Suprapubic skin (tissue), 4 donors: ENCODE measurements around the gene LPAR1. TPM values are rescaled to one million over a fixed set of nuclear protein-coding genes. Genes with fewer than 3 reads are reported as not detected.

Experiments
- DNase-seq, 2 donors: peaks; one replicate each; pipeline ENCODE4 v3.0.0-alpha.2; 2019; ENCODE audit warnings: low spot score in 2 of 2
- H3K27ac ChIP-seq: fragments of 200-600 bp; sonication (generic); one replicate; pipeline ENCODE4 v1.5.1; 2019
- H3K27me3 ChIP-seq: fragments of 200-600 bp; sonication (generic); one replicate; pipeline ENCODE4 v1.5.1; 2019
- H3K36me3 ChIP-seq: fragments of 200-600 bp; sonication (generic); one replicate; pipeline ENCODE4 v1.5.1; 2019
- H3K4me1 ChIP-seq: fragments of 200-600 bp; sonication (generic); one replicate; pipeline ENCODE4 v1.5.1; 2019
- H3K4me3 ChIP-seq: fragments of 200-600 bp; sonication (generic); one replicate; pipeline ENCODE4 v1.5.1; 2019; ENCODE audit warnings: mild to moderate bottlenecking
- H3K9me3 ChIP-seq: fragments of 200-600 bp; sonication (generic); one replicate; pipeline ENCODE4 v1.5.1; 2019
- EP300 ChIP-seq: sonication (generic); formaldehyde crosslinking; IDR thresholded peaks from one replicate; pipeline ENCODE4 v1.6.1; 2017; ENCODE audit warnings: antibody characterized with exemption
- POLR2A ChIP-seq, 2 donors: fragments of 450-650 bp; IDR thresholded peaks; one replicate each; pipeline ENCODE4 v1.6.1; 2017; ENCODE audit warnings: antibody characterized with exemption in 2 of 2, mild to moderate bottlenecking in 2 of 2, moderate library complexity in 2 of 2
- POLR2AphosphoS5 ChIP-seq, 3 donors: sonication (generic); formaldehyde crosslinking; IDR thresholded peaks; one replicate each; pipeline ENCODE4 v1.6.1; 2017; ENCODE audit warnings: antibody characterized with exemption in 3 of 3
- WGBS: methylation state at CpG from one replicate; pipeline ENCODE4 v1.1.5; 2018; 5-methylcytosine and 5-hydroxymethylcytosine counted together
- total RNA-seq, 4 donors: library from RNA; depleted of rRNA; stranded (reverse); fragments of >200 nt; gene quantifications; one replicate each; pipeline ENCODE4 v1.1.0, GENCODE V29; 2016
- TF ChIP-seq, protein P1 (sequence below), 2 donors: fragments of 200-600 bp in 1 of 2; fragments of 450-650 bp in 1 of 2; sonication (generic) in 1 of 2; IDR thresholded peaks; one replicate each; pipeline ENCODE4 v1.5.1; 2016 to 2019; ENCODE audit warnings: antibody characterized with exemption in 2 of 2, mild to moderate bottlenecking in 1 of 2, moderate library complexity in 1 of 2

The LPAR1 gene
- total RNA-seq, 4 donors from 2014 or later: 16.2 to 65.8 (median 23.5) TPM

DNA sequence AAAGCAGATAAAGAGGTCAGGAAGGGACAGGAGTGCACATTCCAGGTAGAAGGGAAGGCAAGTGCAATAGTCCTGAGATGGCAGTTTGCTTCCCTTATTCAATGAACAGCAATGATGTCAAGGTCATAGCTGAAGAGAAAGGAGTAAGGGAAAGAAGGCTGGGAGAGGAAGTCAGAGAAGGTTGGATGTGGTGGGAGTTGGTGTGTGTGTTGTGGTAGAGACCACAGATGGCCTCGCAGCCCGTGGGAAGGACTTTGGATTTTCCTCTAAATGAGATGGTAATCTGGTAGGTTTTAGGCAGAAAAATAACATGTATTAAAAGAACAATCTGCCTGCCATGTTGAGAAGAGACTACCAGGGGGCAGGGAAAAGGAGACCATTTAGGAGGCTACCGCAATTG lies 25.1 kb upstream of the LPAR1 start:
- Histone ChIP-seq H3K4me3 (no peak overlapping the region), H3K36me3 (no peaks in the 10 kb centered on the region), H3K4me1 (no peaks in the 10 kb centered on the region), H3K27me3 (no peaks in the 10 kb centered on the region), H3K9me3 (no peaks in the 10 kb centered on the region), H3K27ac (no peak overlapping the region)
- DNase-seq: no peak
- TF ChIP-seq, protein P1, sequence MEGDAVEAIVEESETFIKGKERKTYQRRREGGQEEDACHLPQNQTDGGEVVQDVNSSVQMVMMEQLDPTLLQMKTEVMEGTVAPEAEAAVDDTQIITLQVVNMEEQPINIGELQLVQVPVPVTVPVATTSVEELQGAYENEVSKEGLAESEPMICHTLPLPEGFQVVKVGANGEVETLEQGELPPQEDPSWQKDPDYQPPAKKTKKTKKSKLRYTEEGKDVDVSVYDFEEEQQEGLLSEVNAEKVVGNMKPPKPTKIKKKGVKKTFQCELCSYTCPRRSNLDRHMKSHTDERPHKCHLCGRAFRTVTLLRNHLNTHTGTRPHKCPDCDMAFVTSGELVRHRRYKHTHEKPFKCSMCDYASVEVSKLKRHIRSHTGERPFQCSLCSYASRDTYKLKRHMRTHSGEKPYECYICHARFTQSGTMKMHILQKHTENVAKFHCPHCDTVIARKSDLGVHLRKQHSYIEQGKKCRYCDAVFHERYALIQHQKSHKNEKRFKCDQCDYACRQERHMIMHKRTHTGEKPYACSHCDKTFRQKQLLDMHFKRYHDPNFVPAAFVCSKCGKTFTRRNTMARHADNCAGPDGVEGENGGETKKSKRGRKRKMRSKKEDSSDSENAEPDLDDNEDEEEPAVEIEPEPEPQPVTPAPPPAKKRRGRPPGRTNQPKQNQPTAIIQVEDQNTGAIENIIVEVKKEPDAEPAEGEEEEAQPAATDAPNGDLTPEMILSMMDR (IDR thresholded peaks at IDR 0.05): no peak
- 86% methylated on average over 3 of the region's 3 CpGs for WGBS

GRCh38 chr9:111058166-111058565 lies 19.9 kb upstream of the LPAR1 start:
- Histone ChIP-seq H3K4me3 (no peak overlapping the region), H3K36me3 (no peaks in the 10 kb centered on the region), H3K9me3 (no peaks in the 10 kb centered on the region), H3K4me1 (no peaks in the 10 kb centered on the region), H3K27me3 (no peaks in the 10 kb centered on the region), H3K27ac (no peak overlapping the region)
- TF ChIP-seq, protein P1 (IDR thresholded peaks at IDR 0.05): no peak
- TF ChIP-seq EP300: no peak
- no peak for TF ChIP-seq POLR2AphosphoS5 (IDR thresholded peaks at IDR 0.05)
- WGBS: 92% methylated on average over 3 of the region's 3 CpGs
- DNase-seq: no peak

DNA sequence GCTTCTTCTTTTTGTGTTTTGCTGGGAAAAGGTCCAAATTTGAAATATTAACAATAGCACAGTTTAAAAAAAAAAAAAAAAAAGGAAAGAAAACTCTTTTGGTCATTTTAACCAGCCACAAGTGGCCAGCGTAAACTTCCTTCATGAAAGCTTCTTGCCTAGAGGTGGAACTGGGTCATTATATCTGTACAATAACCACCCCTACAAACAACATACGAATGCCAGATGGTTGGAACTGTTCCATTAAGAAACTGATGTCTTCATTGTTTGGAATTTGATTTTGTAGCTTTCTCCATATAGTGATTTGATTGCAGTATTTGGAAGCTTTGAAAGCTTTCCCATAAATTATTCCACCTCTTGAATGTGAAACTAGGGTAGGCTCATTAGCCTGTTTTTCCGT lies 18.3 kb upstream of the LPAR1 start:
- H3K4me3 ChIP-seq: no peak overlapping the region
- H3K4me1 ChIP-seq: no peaks in the 10 kb centered on the region
- TF ChIP-seq POLR2A (IDR thresholded peaks at IDR 0.05): no peak
- TF ChIP-seq, protein P1 (IDR thresholded peaks at IDR 0.05): no peak
- no peak for TF ChIP-seq EP300
- TF ChIP-seq POLR2AphosphoS5 (IDR thresholded peaks at IDR 0.05): no peak
- H3K27me3 ChIP-seq: no peaks in the 10 kb centered on the region
- H3K36me3 ChIP-seq: no peaks in the 10 kb centered on the region
- DNase-seq: no peak
- no peaks in the 10 kb centered on the region for H3K9me3 ChIP-seq
- WGBS: 25% methylated on average over 3 of the region's 3 CpGs
- H3K27ac ChIP-seq: no peak overlapping the region

GRCh38 chr9:111052791-111053190 lies 14.5 kb upstream of the LPAR1 start:
- Histone ChIP-seq H3K4me1 (no peaks in the 10 kb centered on the region), H3K9me3 (no peaks in the 10 kb centered on the region), H3K36me3 (no peaks in the 10 kb centered on the region), H3K4me3 (no peak overlapping the region), H3K27me3 (no peaks in the 10 kb centered on the region), H3K27ac (no peak overlapping the region)
- 92% methylated on average over 2 of the region's 2 CpGs for WGBS
- TF ChIP-seq, protein P1 (IDR thresholded peaks at IDR 0.05): no peak
- TF ChIP-seq EP300 (no peak), POLR2A (IDR thresholded peaks at IDR 0.05) (no peak), POLR2AphosphoS5 (IDR thresholded peaks at IDR 0.05) (no peak)
- no peak for DNase-seq

- 60% methylated on average over 3 of the region's 3 CpGs for WGBS
- no peak for DNase-seq
- Histone ChIP-seq H3K9me3 (no peaks in the 10 kb centered on the region), H3K27me3 (no peaks in the 10 kb centered on the region), H3K36me3 (no peaks in the 10 kb centered on the region), H3K4me1 (no peaks in the 10 kb centered on the region), H3K4me3 (no peak overlapping the region), H3K27ac (no peak overlapping the region)
- TF ChIP-seq POLR2AphosphoS5 (IDR thresholded peaks at IDR 0.05) (no peak), POLR2A (IDR thresholded peaks at IDR 0.05) (no peak), EP300 (no peak)
- TF ChIP-seq, protein P1 (IDR thresholded peaks at IDR 0.05): no peak
These were observed 13.1 kb upstream of the LPAR1 start for GRCh38 chr9:111051400-111051799.
